Measurements from ENCODE around the gene WHRN.
A peak's percentile ranks its signal among the peaks of the same experiment; 100 is the strongest.

The WHRN gene

DNA sequence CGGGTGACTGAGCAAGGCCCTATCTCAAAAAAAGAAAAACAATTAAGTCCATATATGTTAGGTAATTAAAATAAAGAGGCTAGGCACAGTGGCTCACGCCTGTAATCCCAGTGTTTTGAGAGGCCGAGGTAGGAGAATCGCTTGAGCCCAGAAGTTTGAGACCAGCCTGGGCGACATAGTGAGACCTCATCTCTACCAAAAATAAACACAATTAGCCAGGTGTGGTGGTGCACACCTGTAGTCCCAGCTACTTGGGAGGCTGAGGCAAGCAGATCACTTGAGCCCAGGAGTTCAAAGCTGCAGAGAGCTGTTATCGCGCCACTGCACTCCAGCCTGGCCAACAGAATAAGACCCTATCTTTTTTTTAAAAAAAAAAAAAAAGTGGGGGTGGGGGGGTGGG lies 12.3 kb downstream of the WHRN start:
- TF ChIP-seq, protein P1, sequence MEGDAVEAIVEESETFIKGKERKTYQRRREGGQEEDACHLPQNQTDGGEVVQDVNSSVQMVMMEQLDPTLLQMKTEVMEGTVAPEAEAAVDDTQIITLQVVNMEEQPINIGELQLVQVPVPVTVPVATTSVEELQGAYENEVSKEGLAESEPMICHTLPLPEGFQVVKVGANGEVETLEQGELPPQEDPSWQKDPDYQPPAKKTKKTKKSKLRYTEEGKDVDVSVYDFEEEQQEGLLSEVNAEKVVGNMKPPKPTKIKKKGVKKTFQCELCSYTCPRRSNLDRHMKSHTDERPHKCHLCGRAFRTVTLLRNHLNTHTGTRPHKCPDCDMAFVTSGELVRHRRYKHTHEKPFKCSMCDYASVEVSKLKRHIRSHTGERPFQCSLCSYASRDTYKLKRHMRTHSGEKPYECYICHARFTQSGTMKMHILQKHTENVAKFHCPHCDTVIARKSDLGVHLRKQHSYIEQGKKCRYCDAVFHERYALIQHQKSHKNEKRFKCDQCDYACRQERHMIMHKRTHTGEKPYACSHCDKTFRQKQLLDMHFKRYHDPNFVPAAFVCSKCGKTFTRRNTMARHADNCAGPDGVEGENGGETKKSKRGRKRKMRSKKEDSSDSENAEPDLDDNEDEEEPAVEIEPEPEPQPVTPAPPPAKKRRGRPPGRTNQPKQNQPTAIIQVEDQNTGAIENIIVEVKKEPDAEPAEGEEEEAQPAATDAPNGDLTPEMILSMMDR (conservative IDR thresholded peaks at IDR 0.05; ENCODE audit: low read length), result no peak
- no peak for DNase-seq (ENCODE audit: low read depth)
- H3K4me3 ChIP-seq (ENCODE audit: low read length), result no peak overlapping the region

DNA sequence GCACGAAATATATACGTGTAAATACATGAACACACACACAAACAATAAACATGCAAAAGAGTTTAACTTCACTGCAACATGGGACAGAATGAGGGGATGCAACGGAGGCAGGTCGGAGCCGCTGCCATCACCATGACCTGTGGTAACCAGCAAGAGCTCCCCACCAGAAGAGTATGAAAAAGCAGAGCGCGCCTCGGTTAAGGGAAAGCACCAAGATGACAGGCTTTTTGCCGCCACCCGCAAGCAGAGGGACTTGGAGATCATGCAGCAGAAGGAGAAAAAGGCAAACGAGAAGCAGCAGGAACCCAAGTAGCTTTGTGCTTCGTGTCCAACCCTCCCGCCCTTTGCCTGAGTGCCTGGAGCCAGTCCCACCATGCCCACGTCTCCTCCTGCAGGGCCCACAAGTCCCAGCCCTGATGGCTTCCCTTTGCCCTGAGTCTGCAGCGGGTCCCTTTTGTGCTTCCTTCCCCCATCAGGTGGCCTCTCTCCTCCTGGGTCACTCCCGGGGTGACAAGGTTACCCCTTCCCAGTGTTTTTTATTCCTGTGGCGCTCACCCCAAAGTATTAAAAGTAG lies 13.8 kb downstream of the WHRN start:
- no peak overlapping the region for H3K4me3 ChIP-seq (ENCODE audit: low read length)
- TF ChIP-seq, protein P1 (conservative IDR thresholded peaks at IDR 0.05; ENCODE audit: low read length), result no peak
- DNase-seq (ENCODE audit: low read depth), result no peak

DNA sequence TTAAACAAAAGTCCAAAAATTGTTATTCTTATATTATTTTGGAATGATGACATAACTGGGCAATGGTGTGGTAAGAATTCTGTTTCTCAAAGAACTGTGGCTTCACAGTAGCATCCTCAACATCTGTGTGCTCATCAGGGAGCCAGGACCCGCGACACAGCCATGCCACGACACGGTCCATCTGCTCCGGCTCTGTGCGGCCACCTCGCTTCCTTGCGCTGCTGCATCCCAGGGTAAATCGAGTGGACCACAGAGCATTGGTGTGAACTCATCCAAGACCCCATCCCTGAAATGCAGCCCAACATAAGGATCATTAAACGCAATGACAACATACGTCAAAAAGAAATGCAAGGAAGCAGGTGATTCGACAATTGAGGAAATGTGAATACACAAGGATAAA lies 15.3 kb downstream of the WHRN start:
- TF ChIP-seq, protein P1 (conservative IDR thresholded peaks at IDR 0.05; ENCODE audit: low read length), result no peak
- H3K4me3 ChIP-seq (ENCODE audit: low read length), result no peak overlapping the region
- no peak for DNase-seq (ENCODE audit: low read depth)

DNA sequence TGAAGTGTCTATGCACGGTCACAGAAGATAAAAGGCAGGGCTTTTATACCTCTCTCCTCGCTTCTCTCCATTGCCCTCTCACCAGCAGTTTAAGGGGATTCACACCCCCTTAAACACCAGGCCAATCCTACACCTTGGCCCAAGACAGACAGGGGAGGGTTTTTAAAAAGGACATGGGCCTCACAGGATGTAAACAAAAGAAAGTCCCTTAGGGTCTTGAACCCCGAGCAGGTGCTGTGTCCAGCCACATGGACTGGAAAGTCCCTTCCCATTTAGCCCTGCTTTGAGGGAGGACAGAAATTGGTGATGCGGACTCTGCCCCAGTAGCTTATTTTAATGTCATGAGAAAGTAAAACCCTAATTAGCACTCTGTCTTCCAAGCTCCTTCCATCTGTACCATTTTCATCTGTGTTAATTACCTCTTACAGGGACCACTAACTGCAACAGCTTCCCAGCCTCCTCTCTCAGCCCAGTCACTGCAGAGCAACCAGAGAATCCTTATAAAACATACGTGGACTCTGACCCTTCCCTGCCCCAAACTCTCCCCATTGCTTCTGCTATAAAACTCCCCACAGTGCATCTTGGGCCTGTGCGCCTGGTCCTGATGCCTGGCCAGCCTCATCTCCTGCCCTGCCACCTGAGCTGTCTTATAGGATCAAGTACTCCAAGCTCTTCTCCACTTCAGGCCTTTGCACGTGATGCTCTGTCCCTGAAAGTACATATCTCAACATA lies 16.7 kb downstream of the WHRN start:
- H3K4me3 ChIP-seq (ENCODE audit: low read length), result no peak overlapping the region
- DNase-seq (ENCODE audit: low read depth), result no peak
- TF ChIP-seq, protein P1 (conservative IDR thresholded peaks at IDR 0.05; ENCODE audit: low read length), result no peak

DNA sequence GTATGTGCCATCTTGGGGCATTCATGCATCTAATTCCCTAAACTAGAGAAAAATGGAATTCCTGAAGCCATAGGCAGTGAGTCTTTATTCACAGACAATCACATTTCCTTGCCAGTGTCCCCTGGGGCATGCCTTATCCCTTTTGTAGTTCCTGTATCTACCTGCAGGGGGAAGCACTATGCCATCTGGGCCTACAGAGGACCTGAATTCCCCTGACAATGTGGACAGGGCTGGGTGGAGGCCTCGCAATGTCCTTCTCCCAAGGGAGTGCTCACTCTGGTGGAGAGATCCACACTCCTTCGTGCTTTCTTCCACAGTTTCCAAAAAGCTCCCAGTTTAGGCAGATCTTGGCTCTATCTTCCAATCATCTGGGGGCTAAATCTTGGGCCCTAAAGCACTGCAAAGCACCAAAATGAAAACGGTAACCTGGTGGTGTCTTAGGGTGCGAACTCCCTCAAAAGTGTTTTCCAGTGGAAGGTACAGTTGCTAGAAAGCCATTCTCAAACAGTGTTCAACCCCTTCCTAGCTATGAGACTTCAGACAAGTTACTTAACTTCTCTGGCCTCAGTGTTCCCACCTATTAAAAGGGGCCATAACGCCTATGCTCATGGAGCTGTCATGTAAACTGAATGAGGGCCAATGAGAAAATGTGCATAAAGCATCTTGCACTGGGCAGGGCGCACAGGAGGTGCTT lies 17.5 kb downstream of the WHRN start:
- TF ChIP-seq, protein P1 (conservative IDR thresholded peaks at IDR 0.05; ENCODE audit: low read length), result peak; percentile 92
- no peak overlapping the region for H3K4me3 ChIP-seq (ENCODE audit: low read length)
- DNase-seq (ENCODE audit: low read depth), result peak; percentile 67

DNA sequence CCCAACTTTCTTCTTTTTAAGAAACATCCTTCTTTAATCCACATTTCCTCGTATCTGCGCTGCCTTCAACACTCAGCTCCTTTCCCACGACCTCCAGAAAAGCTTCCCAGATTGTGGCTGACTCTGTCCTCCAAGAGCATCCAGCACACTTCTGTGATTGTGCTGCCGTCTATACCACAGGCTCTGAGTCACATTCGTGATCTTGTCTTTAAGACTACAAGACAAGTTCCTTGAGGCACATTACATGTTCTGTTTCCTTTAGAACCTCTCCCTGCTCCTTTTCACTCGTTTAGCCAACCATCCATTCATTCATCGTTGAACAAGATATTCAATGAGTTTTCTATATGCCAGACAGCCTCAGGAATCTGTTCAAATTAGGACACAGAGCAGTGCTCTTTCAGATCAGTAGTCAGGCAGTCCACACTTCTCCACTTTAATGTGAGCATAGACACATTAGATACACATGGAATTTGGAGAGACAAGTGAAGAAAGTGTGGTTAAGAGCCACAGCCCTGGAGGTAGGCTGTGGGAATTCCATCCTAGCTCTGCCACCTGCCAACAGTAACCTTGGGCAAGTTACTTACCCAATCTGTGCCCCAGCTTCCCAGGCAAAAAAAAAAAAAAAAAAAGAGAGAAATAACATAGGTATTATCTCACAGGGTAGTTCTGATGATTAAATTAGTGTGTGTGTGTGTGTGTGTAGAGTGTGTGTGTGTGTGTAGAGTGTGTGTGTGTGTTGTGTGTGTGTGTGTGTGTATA lies 18.9 kb downstream of the WHRN start:
- DNase-seq (ENCODE audit: low read depth), result no peak
- TF ChIP-seq, protein P1 (conservative IDR thresholded peaks at IDR 0.05; ENCODE audit: low read length), result no peak
- H3K4me3 ChIP-seq (ENCODE audit: low read length), result no peak overlapping the region
